ENCODE results near the gene USP6NL. TPM values are rescaled to one million over a fixed set of nuclear protein-coding genes. Genes with fewer than 3 reads are reported as not detected.

USP6NL gene
- total and polyA plus RNA-seq, 9 of the 15 experiments (the other 6 are each of a cell fraction or from before 2014, with no cell fraction given): 3.2 to 26.6 (median 19.8) TPM

DNA sequence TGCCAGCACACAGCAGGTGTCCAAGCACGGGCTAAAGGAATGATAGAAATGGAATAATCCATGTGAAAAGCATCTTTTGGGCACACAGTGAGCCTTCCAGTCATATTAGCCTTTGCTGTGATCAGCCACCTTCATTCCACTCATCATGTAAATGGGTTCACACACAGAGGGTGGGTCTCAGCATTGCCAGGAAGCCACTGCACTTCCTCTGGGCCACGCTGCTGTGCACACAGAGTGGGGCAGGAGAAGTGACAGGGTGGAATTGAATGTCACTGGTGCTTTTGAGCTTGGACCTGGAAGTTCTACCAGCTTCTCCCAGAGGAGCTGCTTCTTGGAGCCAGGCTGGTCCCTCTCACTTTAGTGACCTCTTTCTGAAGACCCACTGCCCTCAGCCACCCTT lies 203.5 kb downstream of the USP6NL start (continued):
- TF ChIP-seq, protein P1, sequence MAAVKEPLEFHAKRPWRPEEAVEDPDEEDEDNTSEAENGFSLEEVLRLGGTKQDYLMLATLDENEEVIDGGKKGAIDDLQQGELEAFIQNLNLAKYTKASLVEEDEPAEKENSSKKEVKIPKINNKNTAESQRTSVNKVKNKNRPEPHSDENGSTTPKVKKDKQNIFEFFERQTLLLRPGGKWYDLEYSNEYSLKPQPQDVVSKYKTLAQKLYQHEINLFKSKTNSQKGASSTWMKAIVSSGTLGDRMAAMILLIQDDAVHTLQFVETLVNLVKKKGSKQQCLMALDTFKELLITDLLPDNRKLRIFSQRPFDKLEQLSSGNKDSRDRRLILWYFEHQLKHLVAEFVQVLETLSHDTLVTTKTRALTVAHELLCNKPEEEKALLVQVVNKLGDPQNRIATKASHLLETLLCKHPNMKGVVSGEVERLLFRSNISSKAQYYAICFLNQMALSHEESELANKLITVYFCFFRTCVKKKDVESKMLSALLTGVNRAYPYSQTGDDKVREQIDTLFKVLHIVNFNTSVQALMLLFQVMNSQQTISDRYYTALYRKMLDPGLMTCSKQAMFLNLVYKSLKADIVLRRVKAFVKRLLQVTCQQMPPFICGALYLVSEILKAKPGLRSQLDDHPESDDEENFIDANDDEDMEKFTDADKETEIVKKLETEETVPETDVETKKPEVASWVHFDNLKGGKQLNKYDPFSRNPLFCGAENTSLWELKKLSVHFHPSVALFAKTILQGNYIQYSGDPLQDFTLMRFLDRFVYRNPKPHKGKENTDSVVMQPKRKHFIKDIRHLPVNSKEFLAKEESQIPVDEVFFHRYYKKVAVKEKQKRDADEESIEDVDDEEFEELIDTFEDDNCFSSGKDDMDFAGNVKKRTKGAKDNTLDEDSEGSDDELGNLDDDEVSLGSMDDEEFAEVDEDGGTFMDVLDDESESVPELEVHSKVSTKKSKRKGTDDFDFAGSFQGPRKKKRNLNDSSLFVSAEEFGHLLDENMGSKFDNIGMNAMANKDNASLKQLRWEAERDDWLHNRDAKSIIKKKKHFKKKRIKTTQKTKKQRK (IDR thresholded peaks at IDR 0.05; ENCODE audit: borderline replicate concordance, low read depth, low read length): no peak
- TF ChIP-seq PHF8 (IDR thresholded peaks at IDR 0.05; ENCODE audit: borderline replicate concordance, low read length) (no peak), MCM2 (IDR thresholded peaks at IDR 0.05; ENCODE audit: low read depth) (no peak)

DNA sequence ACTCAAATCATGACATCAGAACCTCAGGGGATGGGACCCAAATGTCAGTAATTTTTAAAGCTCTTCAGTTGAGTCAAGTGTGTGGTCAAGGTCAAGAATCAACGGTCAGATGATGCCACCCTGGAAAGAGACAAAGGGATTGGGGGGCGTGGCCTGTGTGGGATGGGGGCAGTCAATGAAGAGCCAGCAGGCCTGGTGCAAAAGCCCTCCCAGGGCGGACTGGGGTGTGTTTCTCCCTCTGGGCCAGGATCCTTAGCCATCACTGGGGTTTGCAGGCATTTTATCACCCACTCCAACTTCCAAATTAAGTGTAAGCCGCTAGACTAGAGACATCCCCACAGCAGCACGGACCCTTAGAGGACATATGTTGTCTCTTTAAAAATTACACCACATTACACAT lies 204.7 kb downstream of the USP6NL start:
- H3K9me3 ChIP-seq (replicated peaks; ENCODE audit: control insufficient read depth, insufficient read depth, low read depth, low read length): no peaks in the 10 kb centered on the region
- H2AFZ ChIP-seq (ENCODE audit: low read depth, low read length): no peak overlapping the region
- ChIA-PET POLR2A (interaction anchor here (0.8 kb wide), 1 partner anchor 64 kb away, joined by 4 read pairs; no protein-coding TSS in a partner anchor), CTCF (ENCODE audit: low intra/inter-chr PET ratio) (no interaction called here)
- intact Hi-C loops (cut with micrococcal nuclease) (no loop called here), in situ Hi-C loops (cut with MboI) (no loop called here)
- no peak overlapping the region for H3K27ac ChIP-seq (ENCODE audit: extremely low read depth, low read depth, low read length)
- H3K9ac ChIP-seq (ENCODE audit: insufficient read depth in 1 of 2, low read depth in 2 of 2, low read length in 2 of 2): no peak overlapping the region
- DNase-seq (ENCODE audit: extremely low read depth in 1 of 4, low spot score in 3 of 4) (no peak), FAIRE-seq (no peak), ATAC-seq (no peak)
- no peak overlapping the region for H3K4me3 ChIP-seq
- H3K79me2 ChIP-seq (ENCODE audit: control insufficient read depth, insufficient read depth, low read length): no peaks in the 10 kb centered on the region
- WGBS (ENCODE audit: insufficient coverage, low coverage, missing lambda C conversion rate): 3% methylated on average over 5 of the region's 5 CpGs
- H3K27me3 ChIP-seq (ENCODE audit: control insufficient read depth in 2 of 2, insufficient read depth in 2 of 2, low read length in 2 of 2): peaks cover 7 to 29% of the 10 kb centered on the region in 2 experiments; a peak in 3 of 5 replicates
- no TSS peak for BruUV-seq (replicated peaks)
- no peaks in the 10 kb centered on the region for H3K9me1 ChIP-seq (ENCODE audit: control insufficient read depth, insufficient read depth, low read length)
- no peak overlapping the region for H3K4me2 ChIP-seq (ENCODE audit: insufficient read depth, low read length)
- 0 out of 5 replicates have a peak, but pooled peaks cover 0 to 4% of the 10 kb centered on the region in 2 experiments for H3K4me1 ChIP-seq (replicated peaks in 1 of 2; ENCODE audit: control insufficient read depth in 2 of 2, insufficient read depth in 2 of 2, low read length in 2 of 2)
- H4K20me1 ChIP-seq (replicated peaks; ENCODE audit: control insufficient read depth, insufficient read depth, low read length): no peaks in the 10 kb centered on the region
- no peaks in the 10 kb centered on the region for H3K36me3 ChIP-seq (ENCODE audit: control insufficient read depth, insufficient read depth, low read length)
- TF ChIP-seq CXXC5 (CRISPR knock-in tag; IDR thresholded peaks at IDR 0.05): no peak
- no peak for TF ChIP-seq FOXK1 (CRISPR knock-in tag; IDR thresholded peaks at IDR 0.05; ENCODE audit: borderline replicate concordance)
- TF ChIP-seq, protein P2, sequence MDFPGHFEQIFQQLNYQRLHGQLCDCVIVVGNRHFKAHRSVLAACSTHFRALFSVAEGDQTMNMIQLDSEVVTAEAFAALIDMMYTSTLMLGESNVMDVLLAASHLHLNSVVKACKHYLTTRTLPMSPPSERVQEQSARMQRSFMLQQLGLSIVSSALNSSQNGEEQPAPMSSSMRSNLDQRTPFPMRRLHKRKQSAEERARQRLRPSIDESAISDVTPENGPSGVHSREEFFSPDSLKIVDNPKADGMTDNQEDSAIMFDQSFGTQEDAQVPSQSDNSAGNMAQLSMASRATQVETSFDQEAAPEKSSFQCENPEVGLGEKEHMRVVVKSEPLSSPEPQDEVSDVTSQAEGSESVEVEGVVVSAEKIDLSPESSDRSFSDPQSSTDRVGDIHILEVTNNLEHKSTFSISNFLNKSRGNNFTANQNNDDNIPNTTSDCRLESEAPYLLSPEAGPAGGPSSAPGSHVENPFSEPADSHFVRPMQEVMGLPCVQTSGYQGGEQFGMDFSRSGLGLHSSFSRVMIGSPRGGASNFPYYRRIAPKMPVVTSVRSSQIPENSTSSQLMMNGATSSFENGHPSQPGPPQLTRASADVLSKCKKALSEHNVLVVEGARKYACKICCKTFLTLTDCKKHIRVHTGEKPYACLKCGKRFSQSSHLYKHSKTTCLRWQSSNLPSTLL (IDR thresholded peaks at IDR 0.05): no peak
- TF ChIP-seq ZNF324 (CRISPR knock-in tag; IDR thresholded peaks at IDR 0.05): no peak
- TF ChIP-seq NFIC (IDR thresholded peaks at IDR 0.05): no peak
- no peak for TF ChIP-seq SRSF7 (optimal IDR thresholded peaks at IDR 0.05; ENCODE audit: low read depth, low read length)
- TF ChIP-seq, protein P3, sequence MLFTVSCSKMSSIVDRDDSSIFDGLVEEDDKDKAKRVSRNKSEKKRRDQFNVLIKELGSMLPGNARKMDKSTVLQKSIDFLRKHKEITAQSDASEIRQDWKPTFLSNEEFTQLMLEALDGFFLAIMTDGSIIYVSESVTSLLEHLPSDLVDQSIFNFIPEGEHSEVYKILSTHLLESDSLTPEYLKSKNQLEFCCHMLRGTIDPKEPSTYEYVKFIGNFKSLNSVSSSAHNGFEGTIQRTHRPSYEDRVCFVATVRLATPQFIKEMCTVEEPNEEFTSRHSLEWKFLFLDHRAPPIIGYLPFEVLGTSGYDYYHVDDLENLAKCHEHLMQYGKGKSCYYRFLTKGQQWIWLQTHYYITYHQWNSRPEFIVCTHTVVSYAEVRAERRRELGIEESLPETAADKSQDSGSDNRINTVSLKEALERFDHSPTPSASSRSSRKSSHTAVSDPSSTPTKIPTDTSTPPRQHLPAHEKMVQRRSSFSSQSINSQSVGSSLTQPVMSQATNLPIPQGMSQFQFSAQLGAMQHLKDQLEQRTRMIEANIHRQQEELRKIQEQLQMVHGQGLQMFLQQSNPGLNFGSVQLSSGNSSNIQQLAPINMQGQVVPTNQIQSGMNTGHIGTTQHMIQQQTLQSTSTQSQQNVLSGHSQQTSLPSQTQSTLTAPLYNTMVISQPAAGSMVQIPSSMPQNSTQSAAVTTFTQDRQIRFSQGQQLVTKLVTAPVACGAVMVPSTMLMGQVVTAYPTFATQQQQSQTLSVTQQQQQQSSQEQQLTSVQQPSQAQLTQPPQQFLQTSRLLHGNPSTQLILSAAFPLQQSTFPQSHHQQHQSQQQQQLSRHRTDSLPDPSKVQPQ (CRISPR knock-in tag; IDR thresholded peaks at IDR 0.05; ENCODE audit: borderline replicate concordance): no peak
- TF ChIP-seq ZNF77 (CRISPR knock-in tag; IDR thresholded peaks at IDR 0.05): no peak
- TF ChIP-seq ZNF133 (CRISPR knock-in tag; IDR thresholded peaks at IDR 0.05): no peak
- TF ChIP-seq SRF (CRISPR knock-in tag; IDR thresholded peaks at IDR 0.05): no peak
- TF ChIP-seq KLF1 (tag; IDR thresholded peaks at IDR 0.05): no peak
- no peak for TF ChIP-seq ZNF174 (CRISPR knock-in tag; IDR thresholded peaks at IDR 0.05)
